ENCODE data around the gene NLN. TPM values are rescaled to one million over a fixed set of nuclear protein-coding genes. Genes with fewer than 3 reads are reported as not detected.

The NLN gene
- total RNA-seq, 1 experiment from 2014 or later: 46.5 TPM

DNA sequence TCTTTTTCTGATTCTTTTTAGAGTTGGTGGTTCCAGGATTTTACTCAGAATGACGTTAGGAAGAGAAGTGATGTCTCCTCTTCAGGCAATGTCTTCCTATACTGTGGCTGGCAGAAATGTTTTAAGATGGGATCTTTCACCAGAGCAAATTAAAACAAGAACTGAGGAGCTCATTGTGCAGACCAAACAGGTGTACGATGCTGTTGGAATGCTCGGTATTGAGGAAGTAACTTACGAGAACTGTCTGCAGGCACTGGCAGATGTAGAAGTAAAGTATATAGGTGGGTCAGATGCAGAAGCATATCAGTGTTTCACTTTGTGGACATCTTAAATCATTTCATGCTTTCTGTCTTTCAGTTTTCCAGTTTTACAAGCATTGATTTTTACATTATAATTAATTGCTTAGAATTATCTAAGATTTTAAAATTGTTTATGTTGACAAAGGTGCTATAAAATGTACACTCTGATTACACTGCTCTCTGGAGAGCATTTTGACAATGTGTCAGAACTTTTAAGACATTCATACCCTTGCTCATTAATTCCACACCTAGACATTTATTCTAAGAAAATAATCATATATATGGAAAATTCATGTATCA, 36.6 kb downstream of the NLN start:
- Histone ChIP-seq H3K4me2 (ENCODE audit: low read depth, low read length, poor library complexity, severe bottlenecking) (no peak overlapping the region), H4K20me1 (ENCODE audit: insufficient read depth, low read depth, low read length) (no peaks in the 10 kb centered on the region), H3K79me2 (ENCODE audit: low read length) (peaks cover 80% of the 10 kb centered on the region), H3K4me1 (ENCODE audit: low read length) (no peaks in the 10 kb centered on the region; the same call in 1 of the 2 replicates), H2AFZ (ENCODE audit: low read length) (no peak overlapping the region), H3K27me3 (ENCODE audit: low read length) (no peaks in the 10 kb centered on the region), H3K9ac (ENCODE audit: low read length) (no peak overlapping the region), H3K27ac (ENCODE audit: low read length) (no peak overlapping the region), H3K9me3 (ENCODE audit: low read length) (no peaks in the 10 kb centered on the region), H3K36me3 (ENCODE audit: insufficient read depth, low read length) (peaks cover 25% of the 10 kb centered on the region), H3K9me2 (replicated peaks; ENCODE audit: insufficient read depth, low read length) (no peaks in the 10 kb centered on the region), H3K4me3 (ENCODE audit: low read length) (no peak overlapping the region)
- no peak for DNase-seq

- H3K9me2 ChIP-seq (replicated peaks; ENCODE audit: insufficient read depth, low read length): no peaks in the 10 kb centered on the region
- H2AFZ ChIP-seq (ENCODE audit: low read length): no peak overlapping the region
- H3K27me3 ChIP-seq (ENCODE audit: low read length): no peaks in the 10 kb centered on the region
- no peak overlapping the region for H3K27ac ChIP-seq (ENCODE audit: low read length)
- no peaks in the 10 kb centered on the region for H4K20me1 ChIP-seq (ENCODE audit: insufficient read depth, low read depth, low read length)
- no peak for DNase-seq
- no peak overlapping the region for H3K4me2 ChIP-seq (ENCODE audit: low read depth, low read length, poor library complexity, severe bottlenecking)
- no peaks in the 10 kb centered on the region; the same call in 1 of the 2 replicates for H3K4me1 ChIP-seq (ENCODE audit: low read length)
- H3K79me2 ChIP-seq (ENCODE audit: low read length): peaks cover 59% of the 10 kb centered on the region
- no peak overlapping the region for H3K4me3 ChIP-seq (ENCODE audit: low read length)
- H3K36me3 ChIP-seq (ENCODE audit: insufficient read depth, low read length): peaks cover 25% of the 10 kb centered on the region
- H3K9ac ChIP-seq (ENCODE audit: low read length): no peak overlapping the region
- H3K9me3 ChIP-seq (ENCODE audit: low read length): no peaks in the 10 kb centered on the region
Measured at GRCh38 chr5:65760504-65761275, 38.7 kb downstream of the NLN start.

- no peaks in the 10 kb centered on the region for H3K27me3 ChIP-seq (ENCODE audit: low read length)
- H3K9ac ChIP-seq (ENCODE audit: low read length): no peak overlapping the region
- H3K4me3 ChIP-seq (ENCODE audit: low read length): no peak overlapping the region
- no peaks in the 10 kb centered on the region for H3K9me3 ChIP-seq (ENCODE audit: low read length)
- no peak overlapping the region for H3K27ac ChIP-seq (ENCODE audit: low read length)
- no peak overlapping the region for H2AFZ ChIP-seq (ENCODE audit: low read length)
- H3K9me2 ChIP-seq (replicated peaks; ENCODE audit: insufficient read depth, low read length): no peaks in the 10 kb centered on the region
- H3K79me2 ChIP-seq (ENCODE audit: low read length): peaks cover 44% of the 10 kb centered on the region
- H4K20me1 ChIP-seq (ENCODE audit: insufficient read depth, low read depth, low read length): no peaks in the 10 kb centered on the region
- no peak for DNase-seq
- no peak overlapping the region for H3K4me2 ChIP-seq (ENCODE audit: low read depth, low read length, poor library complexity, severe bottlenecking)
- peaks cover 31% of the 10 kb centered on the region for H3K36me3 ChIP-seq (ENCODE audit: insufficient read depth, low read length)
- peaks cover 13% of the 10 kb centered on the region for H3K4me1 ChIP-seq (ENCODE audit: low read length)
Measured at GRCh38 chr5:65762234-65762633, 40.2 kb downstream of the NLN start.

GRCh38 chr5:65765582-65765981, 43.6 kb downstream of the NLN start:
- Histone ChIP-seq H3K9me2 (replicated peaks; ENCODE audit: insufficient read depth, low read length) (no peaks in the 10 kb centered on the region), H3K79me2 (ENCODE audit: low read length) (peaks cover 19% of the 10 kb centered on the region), H2AFZ (ENCODE audit: low read length) (no peak overlapping the region), H3K9ac (ENCODE audit: low read length) (no peak overlapping the region), H3K27me3 (ENCODE audit: low read length) (no peaks in the 10 kb centered on the region), H4K20me1 (ENCODE audit: insufficient read depth, low read depth, low read length) (no peaks in the 10 kb centered on the region), H3K27ac (ENCODE audit: low read length) (no peak overlapping the region), H3K4me2 (ENCODE audit: low read depth, low read length, poor library complexity, severe bottlenecking) (no peak overlapping the region), H3K4me1 (ENCODE audit: low read length) (peaks cover 17% of the 10 kb centered on the region), H3K36me3 (ENCODE audit: insufficient read depth, low read length) (peaks cover 19% of the 10 kb centered on the region; the same call in 1 of the 2 replicates), H3K9me3 (ENCODE audit: low read length) (no peaks in the 10 kb centered on the region), H3K4me3 (ENCODE audit: low read length) (no peak overlapping the region)
- DNase-seq: no peak

- Histone ChIP-seq H4K20me1 (ENCODE audit: insufficient read depth, low read depth, low read length) (no peaks in the 10 kb centered on the region), H3K4me3 (ENCODE audit: low read length) (no peak overlapping the region), H3K9me2 (replicated peaks; ENCODE audit: insufficient read depth, low read length) (no peaks in the 10 kb centered on the region), H3K9ac (ENCODE audit: low read length) (no peak overlapping the region), H3K9me3 (ENCODE audit: low read length) (no peaks in the 10 kb centered on the region), H3K27ac (ENCODE audit: low read length) (no peak overlapping the region), H3K4me1 (ENCODE audit: low read length) (peaks cover 17% of the 10 kb centered on the region), H3K36me3 (ENCODE audit: insufficient read depth, low read length) (peaks cover 19% of the 10 kb centered on the region; the same call in 1 of the 2 replicates), H2AFZ (ENCODE audit: low read length) (no peak overlapping the region), H3K4me2 (ENCODE audit: low read depth, low read length, poor library complexity, severe bottlenecking) (no peak overlapping the region), H3K79me2 (ENCODE audit: low read length) (peaks cover 17% of the 10 kb centered on the region), H3K27me3 (ENCODE audit: low read length) (no peaks in the 10 kb centered on the region)
- no peak for DNase-seq
Measured at GRCh38 chr5:65766175-65766574, 44.2 kb downstream of the NLN start.

- Histone ChIP-seq H3K27ac (ENCODE audit: low read length) (no peak overlapping the region), H3K9ac (ENCODE audit: low read length) (no peak overlapping the region), H4K20me1 (ENCODE audit: insufficient read depth, low read depth, low read length) (no peaks in the 10 kb centered on the region), H3K9me3 (ENCODE audit: low read length) (no peaks in the 10 kb centered on the region), H3K9me2 (replicated peaks; ENCODE audit: insufficient read depth, low read length) (no peaks in the 10 kb centered on the region), H3K79me2 (ENCODE audit: low read length) (peaks cover 20% of the 10 kb centered on the region), H3K4me1 (ENCODE audit: low read length) (peaks cover 17% of the 10 kb centered on the region), H3K36me3 (ENCODE audit: insufficient read depth, low read length) (peaks cover 19% of the 10 kb centered on the region; the same call in 1 of the 2 replicates), H3K4me2 (ENCODE audit: low read depth, low read length, poor library complexity, severe bottlenecking) (peak overlapping the region; percentile 21), H3K27me3 (ENCODE audit: low read length) (no peaks in the 10 kb centered on the region), H2AFZ (ENCODE audit: low read length) (no peak overlapping the region), H3K4me3 (ENCODE audit: low read length) (no peak overlapping the region)
- no peak for DNase-seq
Measured at GRCh38 chr5:65766781-65767180, 44.8 kb downstream of the NLN start.

- Histone ChIP-seq H3K9me2 (replicated peaks; ENCODE audit: insufficient read depth, low read length) (no peaks in the 10 kb centered on the region), H4K20me1 (ENCODE audit: insufficient read depth, low read depth, low read length) (no peaks in the 10 kb centered on the region), H3K9ac (ENCODE audit: low read length) (no peak overlapping the region), H3K4me1 (ENCODE audit: low read length) (peaks cover 17% of the 10 kb centered on the region), H3K79me2 (ENCODE audit: low read length) (peaks cover 17% of the 10 kb centered on the region), H3K27ac (ENCODE audit: low read length) (no peak overlapping the region), H3K9me3 (ENCODE audit: low read length) (no peaks in the 10 kb centered on the region), H3K4me3 (ENCODE audit: low read length) (no peak overlapping the region), H3K36me3 (ENCODE audit: insufficient read depth, low read length) (peaks cover 19% of the 10 kb centered on the region; the same call in 1 of the 2 replicates), H3K27me3 (ENCODE audit: low read length) (no peaks in the 10 kb centered on the region), H2AFZ (ENCODE audit: low read length) (no peak overlapping the region), H3K4me2 (ENCODE audit: low read depth, low read length, poor library complexity, severe bottlenecking) (no peak overlapping the region)
- DNase-seq: no peak
Measured at GRCh38 chr5:65767565-65767964, 45.6 kb downstream of the NLN start.

DNA sequence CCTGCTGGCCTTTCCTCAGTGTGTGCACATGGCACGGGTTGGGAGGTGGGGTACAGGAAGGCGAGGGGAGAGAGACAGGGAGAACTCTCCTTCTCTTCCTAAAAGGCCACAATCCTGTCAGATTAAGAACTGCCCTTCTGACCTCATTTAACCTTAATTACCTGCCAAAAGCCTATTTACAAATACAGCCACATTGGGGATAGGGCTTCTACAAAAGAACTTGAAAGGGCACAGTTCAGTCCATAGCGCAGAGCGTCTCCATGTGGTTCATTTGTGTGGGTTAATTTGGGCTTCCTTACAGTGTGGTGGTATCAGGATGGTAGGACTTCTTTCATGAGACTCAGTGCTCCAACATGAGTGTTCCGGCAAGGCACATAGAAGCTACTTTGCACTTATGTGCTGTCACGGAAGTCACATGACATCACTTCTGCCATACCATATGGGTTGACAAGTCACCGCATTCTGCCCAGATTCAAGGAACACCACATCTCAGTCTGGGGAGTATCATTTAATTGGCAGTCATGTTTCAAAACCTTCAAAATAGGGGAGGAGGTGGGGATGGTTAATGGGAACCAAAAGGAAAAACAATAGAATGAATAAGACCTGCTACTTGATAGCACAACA, 46.8 kb downstream of the NLN start:
- Histone ChIP-seq H2AFZ (ENCODE audit: low read length) (no peak overlapping the region), H3K9me3 (ENCODE audit: low read length) (no peaks in the 10 kb centered on the region), H3K4me1 (ENCODE audit: low read length) (peaks cover 17% of the 10 kb centered on the region), H3K79me2 (ENCODE audit: low read length) (peaks cover 8% of the 10 kb centered on the region), H3K27ac (ENCODE audit: low read length) (no peak overlapping the region), H3K9ac (ENCODE audit: low read length) (no peak overlapping the region), H3K4me3 (ENCODE audit: low read length) (no peak overlapping the region), H3K27me3 (ENCODE audit: low read length) (no peaks in the 10 kb centered on the region), H4K20me1 (ENCODE audit: insufficient read depth, low read depth, low read length) (no peaks in the 10 kb centered on the region), H3K9me2 (replicated peaks; ENCODE audit: insufficient read depth, low read length) (no peaks in the 10 kb centered on the region), H3K36me3 (ENCODE audit: insufficient read depth, low read length) (peaks cover 10% of the 10 kb centered on the region; the same call in 1 of the 2 replicates), H3K4me2 (ENCODE audit: low read depth, low read length, poor library complexity, severe bottlenecking) (no peak overlapping the region)
- DNase-seq: no peak
